SK-N-SH (cell line): Measurements from ENCODE around the gene IQSEC1. TPM values are rescaled to one million over a fixed set of nuclear protein-coding genes. Genes with fewer than 3 reads are reported as not detected.

Source experiments
- CTCF ChIA-PET: fragments of 300-600, 350-600 bp; formaldehyde crosslinking; extraction: SDS; loops from one replicate; lab custom pipeline; 2021; lab: Yijun Ruan, JAX
- POLR2A ChIA-PET: fragments of 350-600 bp; sonication (Branson Sonifier 250); formaldehyde crosslinking; extraction: SDS; loops from one replicate; lab custom pipeline; 2020; ENCODE audit warnings: antibody characterized with exemption, inconsistent platforms; lab: Yijun Ruan, JAX
- DNase-seq: peaks from one replicate; pipeline ENCODE4 v3.0.0; 2012
- H2AFZ ChIP-seq: fragments of 200-600 bp; sonication (generic); 2 replicates; pipeline ENCODE4 v1.8.1; 2016; ENCODE audit warnings: antibody characterized with exemption, mild to moderate bottlenecking, low read depth
- H3F3A ChIP-seq: fragments of 200-600 bp; sonication (generic); replicated peaks from 2 replicates; pipeline ENCODE3; 2016; ENCODE audit warnings: antibody characterized with exemption, mild to moderate bottlenecking; ENCODE audit not compliant: insufficient read depth
- H3K27ac ChIP-seq, 2 experiments: fragments of 200-500 bp in 1 of 2; fragments of 200-600 bp in 1 of 2; sonication (Bioruptor generic) in 1 of 2; sonication (generic), shearing (Covaris generic) in 1 of 2; 2 replicates each; pipeline versions ENCODE4 v1.5.1 to v1.6.1; 2014 to 2016; ENCODE audit warnings: low read depth in 2 of 2, inconsistent platforms in 1 of 2, low read length in 1 of 2, mild to moderate bottlenecking in 1 of 2, mixed read lengths in 1 of 2
- H3K27me3 ChIP-seq: fragments of 200-600 bp; sonication (generic), shearing (Covaris generic); 2 replicates; pipeline ENCODE4 v1.6.1; 2016; ENCODE audit warnings: mixed run types; ENCODE audit not compliant: insufficient read depth
- H3K36me3 ChIP-seq, 2 experiments: fragments of 200-500 bp in 1 of 2; fragments of 200-600 bp in 1 of 2; sonication (Bioruptor generic) in 1 of 2; sonication (generic) in 1 of 2; replicated peaks in 1 of 2; 2 replicates each; pipeline versions ENCODE3 to v1.5.1; 2014 to 2016; ENCODE audit warnings: low read length in 1 of 2, mild to moderate bottlenecking in 1 of 2; ENCODE audit not compliant: insufficient read depth in 2 of 2, control insufficient read depth in 1 of 2
- H3K4me1 ChIP-seq, 2 experiments: fragments of 200-500 bp in 1 of 2; fragments of 200-600 bp in 1 of 2; sonication (Bioruptor generic) in 1 of 2; sonication (generic), shearing (Covaris generic) in 1 of 2; 2 replicates each; pipeline versions ENCODE4 v1.5.1 to v1.6.1; 2014 to 2016; ENCODE audit warnings: low read depth in 1 of 2, low read length in 1 of 2, mixed run types in 1 of 2; ENCODE audit not compliant: insufficient read depth in 2 of 2, control insufficient read depth in 1 of 2
- H3K4me2 ChIP-seq: fragments of 200-600 bp; sonication (generic), shearing (Covaris generic); 2 replicates; pipeline ENCODE4 v1.6.1; 2017; ENCODE audit warnings: mixed run types
- H3K4me3 ChIP-seq, 2 experiments: fragments of 200-500 bp in 1 of 2; fragments of 200-600 bp in 1 of 2; sonication (Bioruptor generic) in 1 of 2; sonication (generic), shearing (Covaris generic) in 1 of 2; 2 replicates each; pipeline versions ENCODE4 v1.5.1 to v1.8.1; 2014 to 2016; ENCODE audit warnings: low read depth in 2 of 2, inconsistent platforms in 1 of 2, low read length in 1 of 2, mild to moderate bottlenecking in 1 of 2, mixed read lengths in 1 of 2, moderate library complexity in 1 of 2
- H3K79me2 ChIP-seq: fragments of 200-600 bp; sonication (generic); 2 replicates; pipeline ENCODE4 v1.8.1; 2017; ENCODE audit warnings: mild to moderate bottlenecking; ENCODE audit not compliant: insufficient read depth
- H3K9ac ChIP-seq: fragments of 200-600 bp; sonication (generic); 2 replicates; pipeline ENCODE4 v1.6.1; 2017; ENCODE audit warnings: mixed run types
- H3K9me2 ChIP-seq: fragments of 200-600 bp; sonication (generic); 2 replicates; pipeline ENCODE4 v1.6.1; 2017; ENCODE audit warnings: mixed run types
- H3K9me3 ChIP-seq: fragments of 200-600 bp; sonication (generic); 2 replicates; pipeline ENCODE4 v1.6.1; 2017; ENCODE audit warnings: mixed run types, mild to moderate bottlenecking, moderate library complexity
- H4K20me1 ChIP-seq: fragments of 200-600 bp; sonication (generic); 2 replicates; pipeline ENCODE4 v1.6.1; 2017; ENCODE audit warnings: mild to moderate bottlenecking, mixed run types; ENCODE audit not compliant: insufficient read depth
- CHD2 ChIP-seq: fragments of 150-350 bp; IDR thresholded peaks from 2 replicates; pipeline ENCODE4 v1.6.1; 2018; ENCODE audit warnings: low read length; ENCODE audit not compliant: partially characterized antibody
- ELF1 ChIP-seq: IDR thresholded peaks from 2 replicates; pipeline ENCODE4 v1.4.0; 2012
- FOSL2 ChIP-seq: IDR thresholded peaks from 2 replicates; pipeline ENCODE4 v1.4.0; 2012; ENCODE audit warnings: low read depth, mild to moderate bottlenecking, moderate library complexity, borderline replicate concordance
- FOXJ3 ChIP-seq: sonication (generic); formaldehyde crosslinking; IDR thresholded peaks from 2 replicates; pipeline ENCODE4 v1.5.1; 2020; ENCODE audit warnings: mild to moderate bottlenecking, missing genetic modification reagents
- GABPA ChIP-seq: IDR thresholded peaks from 2 replicates; pipeline ENCODE4 v1.4.0; 2012; ENCODE audit warnings: low read depth, mild to moderate bottlenecking
- MEF2A ChIP-seq: IDR thresholded peaks from 2 replicates; pipeline ENCODE4 v1.4.0; 2012; ENCODE audit warnings: low read depth, borderline replicate concordance
- MXI1 ChIP-seq: IDR thresholded peaks from 2 replicates; pipeline ENCODE4 v1.6.1; 2012; ENCODE audit warnings: mild to moderate bottlenecking, low read depth, low read length, improper control_type of control experiment
- POLR2AphosphoS5 ChIP-seq: IDR thresholded peaks from 2 replicates; pipeline ENCODE4 v1.6.1; 2012; ENCODE audit warnings: low read depth, low read length
- RCOR1 ChIP-seq: fragments of 150-350 bp; IDR thresholded peaks from 2 replicates; pipeline ENCODE4 v1.6.1; 2017; ENCODE audit warnings: antibody characterized with exemption, low read length
- RFX5 ChIP-seq: IDR thresholded peaks from 2 replicates; pipeline ENCODE4 v1.6.1; 2012; ENCODE audit warnings: mild to moderate bottlenecking, improper control_type of control experiment, low read length
- TCF12 ChIP-seq: IDR thresholded peaks from 2 replicates; pipeline ENCODE4 v1.4.0; 2012
- TEAD4 ChIP-seq: IDR thresholded peaks from 2 replicates; pipeline ENCODE4 v1.4.0; 2012; ENCODE audit warnings: mild to moderate bottlenecking, borderline replicate concordance; ENCODE audit not compliant: insufficient read depth
- WGBS: methylation state at CpG from one replicate; pipeline ENCODE4 v1.1.6; 2017; ENCODE audit warnings: low lambda C conversion rate; 5-methylcytosine and 5-hydroxymethylcytosine counted together
- polyA plus RNA-seq, 3 experiments: library from polyadenylated mRNA; depleted of rRNA; stranded (reverse); fragments of >200 nt; gene quantifications; 2 replicates each; pipeline ENCODE4 v1.2.3, GENCODE V29; 2012
- TF ChIP-seq, protein P1 (sequence below): IDR thresholded peaks from 2 replicates; pipeline ENCODE4 v1.4.0; 2012; ENCODE audit warnings: low read depth, borderline replicate concordance
- TF ChIP-seq, protein P2 (sequence below): IDR thresholded peaks from 2 replicates; pipeline ENCODE4 v1.6.1; 2012; ENCODE audit warnings: mild to moderate bottlenecking, low read depth, low read length, moderate library complexity
- TF ChIP-seq, protein P3 (sequence below): IDR thresholded peaks from 2 replicates; pipeline ENCODE4 v1.4.0; 2012; ENCODE audit warnings: low read depth, borderline replicate concordance
- TF ChIP-seq, protein P4 (sequence below): IDR thresholded peaks from 2 replicates; pipeline ENCODE4 v1.4.0; 2012; ENCODE audit warnings: low read depth

The IQSEC1 gene
- polyA plus RNA-seq, 1 of the 3 experiments (the other 2 are of a cell fraction) = 6.2 TPM

DNA sequence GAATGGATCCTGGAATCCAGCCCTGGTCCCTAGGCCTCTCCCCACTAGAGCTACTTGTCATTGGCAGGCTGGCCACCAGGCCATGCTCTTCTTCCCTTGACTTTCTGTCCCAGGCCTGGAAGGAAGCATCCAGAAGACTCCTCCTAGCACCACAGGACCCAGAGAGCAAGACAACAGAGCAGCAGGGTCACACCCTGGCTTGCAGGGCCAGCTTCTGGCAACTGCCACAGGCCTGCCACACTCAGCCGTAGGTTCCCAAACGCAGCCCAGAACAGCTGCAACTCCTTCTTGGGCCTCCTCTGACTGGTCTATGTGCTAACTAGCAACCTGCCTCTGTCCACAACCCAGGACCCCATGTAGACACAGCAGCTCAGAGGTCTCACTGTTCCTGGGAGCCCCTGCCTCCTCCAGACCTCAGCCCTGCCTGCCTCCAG lies 195.1 kb downstream of the IQSEC1 start (continued):
- TF ChIP-seq, protein P1, sequence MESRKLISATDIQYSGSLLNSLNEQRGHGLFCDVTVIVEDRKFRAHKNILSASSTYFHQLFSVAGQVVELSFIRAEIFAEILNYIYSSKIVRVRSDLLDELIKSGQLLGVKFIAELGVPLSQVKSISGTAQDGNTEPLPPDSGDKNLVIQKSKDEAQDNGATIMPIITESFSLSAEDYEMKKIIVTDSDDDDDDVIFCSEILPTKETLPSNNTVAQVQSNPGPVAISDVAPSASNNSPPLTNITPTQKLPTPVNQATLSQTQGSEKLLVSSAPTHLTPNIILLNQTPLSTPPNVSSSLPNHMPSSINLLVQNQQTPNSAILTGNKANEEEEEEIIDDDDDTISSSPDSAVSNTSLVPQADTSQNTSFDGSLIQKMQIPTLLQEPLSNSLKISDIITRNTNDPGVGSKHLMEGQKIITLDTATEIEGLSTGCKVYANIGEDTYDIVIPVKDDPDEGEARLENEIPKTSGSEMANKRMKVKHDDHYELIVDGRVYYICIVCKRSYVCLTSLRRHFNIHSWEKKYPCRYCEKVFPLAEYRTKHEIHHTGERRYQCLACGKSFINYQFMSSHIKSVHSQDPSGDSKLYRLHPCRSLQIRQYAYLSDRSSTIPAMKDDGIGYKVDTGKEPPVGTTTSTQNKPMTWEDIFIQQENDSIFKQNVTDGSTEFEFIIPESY = no peak
- TF ChIP-seq MEF2A (no peak), GABPA (no peak), TEAD4 (no peak), TCF12 (no peak), ELF1 (no peak), FOXJ3 (CRISPR knock-in tag) (no peak), CHD2 (no peak), RCOR1 (no peak)
- TF ChIP-seq, protein P2, sequence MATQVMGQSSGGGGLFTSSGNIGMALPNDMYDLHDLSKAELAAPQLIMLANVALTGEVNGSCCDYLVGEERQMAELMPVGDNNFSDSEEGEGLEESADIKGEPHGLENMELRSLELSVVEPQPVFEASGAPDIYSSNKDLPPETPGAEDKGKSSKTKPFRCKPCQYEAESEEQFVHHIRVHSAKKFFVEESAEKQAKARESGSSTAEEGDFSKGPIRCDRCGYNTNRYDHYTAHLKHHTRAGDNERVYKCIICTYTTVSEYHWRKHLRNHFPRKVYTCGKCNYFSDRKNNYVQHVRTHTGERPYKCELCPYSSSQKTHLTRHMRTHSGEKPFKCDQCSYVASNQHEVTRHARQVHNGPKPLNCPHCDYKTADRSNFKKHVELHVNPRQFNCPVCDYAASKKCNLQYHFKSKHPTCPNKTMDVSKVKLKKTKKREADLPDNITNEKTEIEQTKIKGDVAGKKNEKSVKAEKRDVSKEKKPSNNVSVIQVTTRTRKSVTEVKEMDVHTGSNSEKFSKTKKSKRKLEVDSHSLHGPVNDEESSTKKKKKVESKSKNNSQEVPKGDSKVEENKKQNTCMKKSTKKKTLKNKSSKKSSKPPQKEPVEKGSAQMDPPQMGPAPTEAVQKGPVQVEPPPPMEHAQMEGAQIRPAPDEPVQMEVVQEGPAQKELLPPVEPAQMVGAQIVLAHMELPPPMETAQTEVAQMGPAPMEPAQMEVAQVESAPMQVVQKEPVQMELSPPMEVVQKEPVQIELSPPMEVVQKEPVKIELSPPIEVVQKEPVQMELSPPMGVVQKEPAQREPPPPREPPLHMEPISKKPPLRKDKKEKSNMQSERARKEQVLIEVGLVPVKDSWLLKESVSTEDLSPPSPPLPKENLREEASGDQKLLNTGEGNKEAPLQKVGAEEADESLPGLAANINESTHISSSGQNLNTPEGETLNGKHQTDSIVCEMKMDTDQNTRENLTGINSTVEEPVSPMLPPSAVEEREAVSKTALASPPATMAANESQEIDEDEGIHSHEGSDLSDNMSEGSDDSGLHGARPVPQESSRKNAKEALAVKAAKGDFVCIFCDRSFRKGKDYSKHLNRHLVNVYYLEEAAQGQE = no peak
- TF ChIP-seq, protein P3, sequence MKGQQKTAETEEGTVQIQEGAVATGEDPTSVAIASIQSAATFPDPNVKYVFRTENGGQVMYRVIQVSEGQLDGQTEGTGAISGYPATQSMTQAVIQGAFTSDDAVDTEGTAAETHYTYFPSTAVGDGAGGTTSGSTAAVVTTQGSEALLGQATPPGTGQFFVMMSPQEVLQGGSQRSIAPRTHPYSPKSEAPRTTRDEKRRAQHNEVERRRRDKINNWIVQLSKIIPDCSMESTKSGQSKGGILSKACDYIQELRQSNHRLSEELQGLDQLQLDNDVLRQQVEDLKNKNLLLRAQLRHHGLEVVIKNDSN = no peak

DNA sequence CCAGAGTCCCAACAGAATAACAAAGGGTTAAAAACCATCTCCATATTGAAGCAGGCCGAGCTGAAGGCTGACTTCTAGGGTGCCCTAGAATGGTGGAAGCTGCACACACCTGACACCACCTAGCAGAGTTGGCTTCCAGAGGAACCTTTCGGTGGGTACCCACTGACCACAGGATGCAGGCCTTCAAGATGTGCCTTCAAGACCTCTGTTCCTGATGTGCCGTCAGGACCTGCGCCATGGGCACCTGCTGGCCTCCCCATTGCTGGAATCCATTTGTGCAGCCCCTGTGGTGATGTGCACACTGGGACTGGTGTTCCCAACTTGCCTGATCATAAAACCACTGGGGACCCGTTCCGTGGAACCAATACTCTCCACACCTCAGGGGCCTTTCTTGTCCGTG lies 196.2 kb downstream of the IQSEC1 start:
- Histone ChIP-seq H3F3A (no peaks in the 10 kb centered on the region), H3K9me3 (no peaks in the 10 kb centered on the region), H3K9me2 (no peaks in the 10 kb centered on the region), H2AFZ (no peak overlapping the region), H3K36me3 (no peaks in the 10 kb centered on the region), H3K27ac (no peak overlapping the region)
- no peak for DNase-seq
- TF ChIP-seq, protein P4, sequence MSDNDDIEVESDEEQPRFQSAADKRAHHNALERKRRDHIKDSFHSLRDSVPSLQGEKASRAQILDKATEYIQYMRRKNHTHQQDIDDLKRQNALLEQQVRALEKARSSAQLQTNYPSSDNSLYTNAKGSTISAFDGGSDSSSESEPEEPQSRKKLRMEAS = no peak
- TF ChIP-seq FOSL2 (no peak), POLR2AphosphoS5 (no peak), MXI1 (no peak), CHD2 (no peak), RCOR1 (no peak), RFX5 (no peak)
- TF ChIP-seq, all 33 proteins: peak for 0
- POLR2A ChIA-PET = no interaction called here
- CTCF ChIA-PET = interaction anchor here (1.2 to 9.4 kb wide), 3 partner anchors 7 to 118 kb away, joined by 3 to 120 read pairs (median 3); no protein-coding TSS in a partner anchor
- peaks cover 0 to 10% of the 10 kb centered on the region in 2 experiments; a peak in 1 of 4 replicates for H3K4me1 ChIP-seq
- no peaks in the 10 kb centered on the region for H4K20me1 ChIP-seq
- no peak overlapping the region for H3K9ac ChIP-seq
- H3K79me2 ChIP-seq = no peaks in the 10 kb centered on the region
- H3K4me3 ChIP-seq = no peak overlapping the region
- no peak overlapping the region for H3K4me2 ChIP-seq
- no peaks in the 10 kb centered on the region; the same call in 1 of the 2 replicates for H3K27me3 ChIP-seq
- 80% methylated on average over 4 of the region's 7 CpGs for WGBS
